Heart left ventricle (tissue), 16 donors: ENCODE measurements around the gene RNF14. TPM values are rescaled to one million over a fixed set of nuclear protein-coding genes. Genes with fewer than 3 reads are reported as not detected.

ENCODE experiments used
- ATAC-seq, 4 donors: fragments of 200-7000 bp; cut with Tn5 transposase; one replicate each; pipeline ENCODE4 v1.9.1; 2020 to 2022; ENCODE audit warnings: moderate library complexity in 4 of 4, mild to moderate bottlenecking in 3 of 4, moderate number of reproducible peaks in 1 of 4
- DNase-seq, 5 donors: peaks; one replicate each; pipeline ENCODE4 v3.0.0-alpha.2; 2020
- H3K27ac ChIP-seq, 12 donors: fragments of 200-600 bp; sonication (generic) in 4 of 12; one replicate each; pipeline versions ENCODE4 v1.5.0 to v1.8.0; 2016 to 2022; ENCODE audit warnings: mild to moderate bottlenecking in 2 of 12
- H3K27me3 ChIP-seq, 9 donors: fragments of 200-600 bp; sonication (generic) in 2 of 9; one replicate each; pipeline versions ENCODE4 v1.5.1 to v1.8.0; 2016 to 2022; ENCODE audit warnings: mild to moderate bottlenecking in 3 of 9
- H3K36me3 ChIP-seq, 9 donors: fragments of 200-600 bp; sonication (generic) in 2 of 9; one replicate each; pipeline versions ENCODE4 v1.5.0 to v1.8.0; 2018 to 2022; ENCODE audit warnings: mild to moderate bottlenecking in 2 of 9
- H3K4me1 ChIP-seq, 12 donors: fragments of 200-600 bp; sonication (generic) in 4 of 12; one replicate each; pipeline versions ENCODE4 v1.5.0 to v1.8.0; 2016 to 2022; ENCODE audit warnings: mild to moderate bottlenecking in 3 of 12
- H3K4me3 ChIP-seq, 12 donors: fragments of 200-600 bp; sonication (generic) in 4 of 12; one replicate each; pipeline versions ENCODE4 v1.5.0 to v1.8.0; 2017 to 2022; ENCODE audit warnings: mild to moderate bottlenecking in 9 of 12, moderate library complexity in 4 of 12
- H3K9me3 ChIP-seq, 12 donors: fragments of 200-600 bp; sonication (generic) in 4 of 12; one replicate each; pipeline versions ENCODE4 v1.5.0 to v1.8.0; 2016 to 2022; ENCODE audit warnings: mild to moderate bottlenecking in 1 of 12
- POLR2A ChIP-seq, 2 donors: fragments of 450-650 bp; IDR thresholded peaks; one replicate each; pipeline ENCODE4 v1.6.1; 2017; ENCODE audit warnings: antibody characterized with exemption in 2 of 2, mild to moderate bottlenecking in 2 of 2, moderate library complexity in 2 of 2
- WGBS, 4 donors: extraction: QIAGEN DNeasy Blood & Tissue Kit in 2 of 4; methylation state at CpG; one replicate each; pipeline versions ENCODE4 v1.1.5 to v1.1.7; 2013 to 2018; 5-methylcytosine and 5-hydroxymethylcytosine counted together
- intact Hi-C, 10 donors: fragments of 100-400 bp; cut with DNase I; formaldehyde crosslinking; loops; one replicate each; pipeline versions ENCODE4 v1.11.1 to v1.14.2; 2022
- polyA plus RNA-seq, 2 donors: library from polyadenylated mRNA; stranded (reverse); fragments of 200-250 nt; gene quantifications; one replicate each; pipeline ENCODE4 v1.2.3, GENCODE V29; 2013
- total RNA-seq, 9 donors: library from RNA; depleted of rRNA in 2 of 9; stranded (reverse); fragments of >200 nt in 2 of 9; fragmentation: NEBNext Ultra II Directional in 3 of 9; extraction: Animal tissue kit (Norgen Biotek cat#: 25700) in 3 of 9; gene quantifications; one replicate each; pipeline versions ENCODE4 v1.1.0 to v1.2.4, GENCODE V29; 2016 to 2023
- TF ChIP-seq, protein P1 (sequence below), 12 donors: fragments of 200-600 bp; sonication (generic) in 4 of 12; IDR thresholded peaks; one replicate each; pipeline versions ENCODE4 v1.5.0 to v1.8.0; 2018 to 2022; ENCODE audit warnings: antibody characterized with exemption in 12 of 12, mild to moderate bottlenecking in 5 of 12
- donor health status: ischemic (EF 13 %, LVEDD 7.1; RV severe dilation, severe dysfunction).
- donor health status: healthy with polysubstance abuse.
- donor health status: DM: no; HTN: yes; CAD: no.
- donor health status: DM: no; HTN: no; CAD: no.
- donor health status: ischemic (EF 25% LVEDD 6.9; RV normal size, moderate dysfunction).
- donor health status: ischemic (EF 25% LVEDD 5.7; RV mildly dilated, moderate dysfunction).
- donor health status: healthy.
- donor health status: DM: yes; HTN: yes; CAD: no.
- donor health status: ischemic (EF 35%, LVEDD 5.7; RV mildly dilated, moderate dysfunction).
- donor health status: nonischemic (EF 11% LVEDD 7.7; RV severe dilation, severe dysfunction).
- donor health status: DM: yes; HTN: yes; CAD: no.
- donor health status: PGD.
- donor health status: ischemic (EF 29% LVEDD 5.4; RV normal size, mild dysfunction).
- donor health status: nonischemic (EF 23%, LVEDD 6.1; RV moderate dilation, normal function).

The RNF14 gene
- total and polyA plus RNA-seq, 11 donors = 21.3 to 131 (median 103) TPM

DNA sequence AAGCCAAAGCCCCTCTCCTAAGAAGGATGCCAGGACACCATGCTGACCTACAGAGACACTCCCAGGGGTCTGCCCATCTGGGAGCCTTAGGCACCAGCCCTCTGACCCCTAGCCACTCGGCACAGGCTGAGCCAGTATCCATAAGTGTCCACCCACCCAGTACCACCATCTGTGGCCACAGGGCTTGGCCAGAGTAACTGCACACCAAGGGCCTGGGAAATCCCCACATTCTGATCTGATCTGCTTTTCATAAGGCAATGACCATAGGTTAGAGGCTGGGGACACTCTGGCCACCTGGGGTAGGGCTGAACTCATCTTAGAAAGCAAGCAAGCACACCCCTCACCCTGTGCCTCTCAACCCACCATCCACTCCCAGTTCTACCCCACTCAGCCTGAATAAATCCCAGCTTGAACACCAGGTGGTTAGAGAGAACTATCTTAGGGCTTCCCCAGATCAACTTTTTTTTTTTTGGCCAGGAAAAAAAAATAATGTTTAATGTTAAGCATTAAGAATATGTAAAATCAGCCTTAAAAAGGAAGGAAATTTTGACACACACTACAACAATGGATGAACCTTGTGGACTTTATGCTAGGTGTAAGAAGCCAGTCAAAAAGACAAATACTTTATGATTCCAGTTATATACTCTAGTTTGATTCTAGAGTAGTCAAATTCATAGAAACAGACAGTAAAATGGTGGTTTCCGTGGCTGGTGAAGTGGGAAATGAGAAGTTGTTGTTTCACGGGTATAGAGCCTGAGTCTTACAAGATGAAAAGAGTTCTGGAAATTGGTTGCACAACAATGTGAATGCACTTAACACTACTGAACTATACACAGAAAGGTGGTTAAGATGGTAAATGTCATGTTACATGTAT lies 37.7 kb downstream of the RNF14 start:
- Histone ChIP-seq H3K9me3 (no peaks in the 10 kb centered on the region), H3K4me1 (peaks cover 0 to 20% (median 0%) of the 10 kb centered on the region in 12 donors), H3K27me3 (no peaks in the 10 kb centered on the region), H3K36me3 (peaks cover 0 to 86% (median 73%) of the 10 kb centered on the region in 9 donors), H3K4me3 (no peak overlapping the region), H3K27ac (peak overlapping the region in 1 of 12 donors; percentile 4)
- 78 to 81% (median 80%) methylated on average over 3 of the region's 3 CpGs for WGBS, 4 donors
- TF ChIP-seq, protein P1, sequence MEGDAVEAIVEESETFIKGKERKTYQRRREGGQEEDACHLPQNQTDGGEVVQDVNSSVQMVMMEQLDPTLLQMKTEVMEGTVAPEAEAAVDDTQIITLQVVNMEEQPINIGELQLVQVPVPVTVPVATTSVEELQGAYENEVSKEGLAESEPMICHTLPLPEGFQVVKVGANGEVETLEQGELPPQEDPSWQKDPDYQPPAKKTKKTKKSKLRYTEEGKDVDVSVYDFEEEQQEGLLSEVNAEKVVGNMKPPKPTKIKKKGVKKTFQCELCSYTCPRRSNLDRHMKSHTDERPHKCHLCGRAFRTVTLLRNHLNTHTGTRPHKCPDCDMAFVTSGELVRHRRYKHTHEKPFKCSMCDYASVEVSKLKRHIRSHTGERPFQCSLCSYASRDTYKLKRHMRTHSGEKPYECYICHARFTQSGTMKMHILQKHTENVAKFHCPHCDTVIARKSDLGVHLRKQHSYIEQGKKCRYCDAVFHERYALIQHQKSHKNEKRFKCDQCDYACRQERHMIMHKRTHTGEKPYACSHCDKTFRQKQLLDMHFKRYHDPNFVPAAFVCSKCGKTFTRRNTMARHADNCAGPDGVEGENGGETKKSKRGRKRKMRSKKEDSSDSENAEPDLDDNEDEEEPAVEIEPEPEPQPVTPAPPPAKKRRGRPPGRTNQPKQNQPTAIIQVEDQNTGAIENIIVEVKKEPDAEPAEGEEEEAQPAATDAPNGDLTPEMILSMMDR (IDR thresholded peaks at IDR 0.05) = no peak
- no peak for TF ChIP-seq POLR2A (IDR thresholded peaks at IDR 0.05)
- ATAC-seq = peak in 2 of 4 donors; percentile 18 to 33
- intact Hi-C loops = no loop called here
- no peak for DNase-seq

DNA sequence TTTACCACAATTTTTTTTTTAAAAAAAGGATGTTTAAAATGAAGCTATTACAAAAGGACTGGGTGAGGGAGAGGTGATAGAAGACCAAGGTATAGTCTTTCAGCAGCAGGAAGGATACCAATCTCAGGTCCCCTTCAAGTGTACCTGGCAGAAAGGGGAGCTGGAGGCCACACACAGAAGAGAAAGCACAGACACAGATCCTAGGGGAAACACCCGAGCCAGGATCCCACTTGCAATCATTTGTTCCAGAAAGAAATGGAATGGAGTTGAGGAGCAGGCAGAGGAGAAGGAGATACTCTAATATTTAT lies 38.3 kb downstream of the RNF14 start:
- H3K4me3 ChIP-seq = no peak overlapping the region
- ATAC-seq = no peak

DNA sequence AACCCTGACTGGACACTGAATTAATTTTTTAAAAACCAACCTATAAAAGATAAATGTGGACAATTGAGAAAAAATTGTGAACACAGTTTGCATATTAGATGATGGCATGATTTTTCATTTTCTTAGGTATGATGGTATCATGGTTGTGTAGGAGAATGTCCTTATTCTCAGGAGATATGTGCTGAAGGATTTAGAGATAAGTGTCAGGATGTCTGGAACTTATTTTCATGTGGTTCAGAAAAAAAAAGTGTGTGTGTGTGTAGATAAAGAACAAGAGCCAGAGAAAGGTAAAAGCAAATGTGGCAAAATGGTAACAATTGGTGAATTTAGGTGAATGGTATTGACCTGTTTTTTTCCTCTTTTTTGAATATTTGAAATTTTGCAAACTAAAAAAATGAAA lies 39.9 kb downstream of the RNF14 start:
- Histone ChIP-seq H3K27me3 (no peaks in the 10 kb centered on the region), H3K4me3 (no peak overlapping the region), H3K36me3 (peaks cover 0 to 64% (median 51%) of the 10 kb centered on the region in 9 donors), H3K4me1 (peaks cover 0 to 38% (median 10%) of the 10 kb centered on the region in 12 donors), H3K9me3 (no peaks in the 10 kb centered on the region), H3K27ac (no peak overlapping the region)
- TF ChIP-seq, protein P1 (IDR thresholded peaks at IDR 0.05) = no peak
- TF ChIP-seq POLR2A (IDR thresholded peaks at IDR 0.05) = no peak
- DNase-seq = no peak
- no peak for ATAC-seq
- intact Hi-C loops = no loop called here

More for the DNA sequence above, 38.3 kb downstream of the RNF14 start:
- no peak for DNase-seq
- 89 to 94% (median 92%) methylated on average over 1 of the region's 1 CpG for WGBS, 4 donors
- intact Hi-C loops = no loop called here
- Histone ChIP-seq H3K9me3 (no peaks in the 10 kb centered on the region), H3K27me3 (no peaks in the 10 kb centered on the region), H3K36me3 (peaks cover 0 to 80% (median 67%) of the 10 kb centered on the region in 9 donors), H3K27ac (peak overlapping the region in 1 of 12 donors; percentile 4), H3K4me1 (peaks cover 0 to 26% (median 2%) of the 10 kb centered on the region in 12 donors)
- TF ChIP-seq POLR2A (IDR thresholded peaks at IDR 0.05) = no peak
- TF ChIP-seq, protein P1 (IDR thresholded peaks at IDR 0.05) = no peak

DNA sequence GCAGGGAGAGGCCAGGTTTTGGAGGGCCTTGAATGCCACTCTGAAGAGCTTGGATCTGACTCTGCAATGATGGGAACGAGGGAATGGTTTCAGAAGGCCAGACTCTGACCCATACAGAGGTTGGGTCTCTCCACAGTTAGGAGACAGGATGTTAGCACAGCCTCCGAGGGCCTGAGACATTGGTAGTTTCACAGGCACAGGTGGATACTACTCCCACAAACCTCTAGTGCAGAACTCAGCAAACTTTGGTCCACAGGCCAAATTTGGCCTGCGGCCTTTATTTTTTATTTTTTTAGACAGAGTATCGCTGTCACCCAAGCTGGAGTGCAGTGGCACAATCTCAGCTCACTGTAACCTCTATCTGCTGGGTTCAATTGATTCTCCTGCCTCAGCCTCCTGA lies 41.0 kb downstream of the RNF14 start:
- no peak for ATAC-seq
- H3K27ac ChIP-seq = no peak overlapping the region
- no peak overlapping the region for H3K4me3 ChIP-seq
- H3K36me3 ChIP-seq = peaks cover 0 to 54% (median 42%) of the 10 kb centered on the region in 9 donors
- H3K4me1 ChIP-seq = peaks cover 0 to 49% (median 12%) of the 10 kb centered on the region in 12 donors
- 87 to 95% (median 91%) methylated on average over 4 of the region's 4 CpGs for WGBS, 4 donors
- no peaks in the 10 kb centered on the region for H3K27me3 ChIP-seq
- no peaks in the 10 kb centered on the region for H3K9me3 ChIP-seq
- TF ChIP-seq POLR2A (IDR thresholded peaks at IDR 0.05) = no peak
- TF ChIP-seq, protein P1 (IDR thresholded peaks at IDR 0.05) = no peak
- no peak for DNase-seq
- intact Hi-C loops = loop anchor here in 6 of 10 donors (5.0 to 10.0 kb wide), 5 partner anchors 97 to 685 kb away; partner anchors contain the start of gene NDFIP1 (in 2 of the 6)
